ENCODE results near the gene MRPL43.

DNA sequence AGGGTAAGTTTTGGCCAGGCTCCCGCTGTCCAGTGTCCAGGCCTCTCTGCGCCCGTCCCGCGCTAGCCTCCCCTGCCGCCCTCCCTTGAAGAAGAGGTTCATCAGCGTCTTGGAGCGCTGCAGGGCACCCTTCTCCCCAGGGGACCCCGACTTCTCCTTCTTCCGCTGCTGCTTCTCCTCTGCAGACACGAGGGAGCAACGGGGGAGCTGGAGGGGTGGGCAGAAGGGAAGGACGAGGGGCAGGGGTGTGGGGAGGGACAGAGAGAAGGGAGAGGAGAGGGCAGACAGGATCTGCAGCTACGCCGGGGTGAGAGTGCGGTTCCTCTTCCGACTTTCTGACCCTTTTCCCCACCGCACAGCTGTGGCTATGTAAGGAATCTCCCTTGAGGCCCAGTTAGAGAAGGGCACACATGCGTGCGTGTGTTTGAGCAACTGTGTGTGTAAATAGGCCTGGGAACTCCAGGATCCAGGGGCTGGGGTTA is 30.9 kb upstream of the MRPL43 start:
- TF ChIP-seq, protein P1, sequence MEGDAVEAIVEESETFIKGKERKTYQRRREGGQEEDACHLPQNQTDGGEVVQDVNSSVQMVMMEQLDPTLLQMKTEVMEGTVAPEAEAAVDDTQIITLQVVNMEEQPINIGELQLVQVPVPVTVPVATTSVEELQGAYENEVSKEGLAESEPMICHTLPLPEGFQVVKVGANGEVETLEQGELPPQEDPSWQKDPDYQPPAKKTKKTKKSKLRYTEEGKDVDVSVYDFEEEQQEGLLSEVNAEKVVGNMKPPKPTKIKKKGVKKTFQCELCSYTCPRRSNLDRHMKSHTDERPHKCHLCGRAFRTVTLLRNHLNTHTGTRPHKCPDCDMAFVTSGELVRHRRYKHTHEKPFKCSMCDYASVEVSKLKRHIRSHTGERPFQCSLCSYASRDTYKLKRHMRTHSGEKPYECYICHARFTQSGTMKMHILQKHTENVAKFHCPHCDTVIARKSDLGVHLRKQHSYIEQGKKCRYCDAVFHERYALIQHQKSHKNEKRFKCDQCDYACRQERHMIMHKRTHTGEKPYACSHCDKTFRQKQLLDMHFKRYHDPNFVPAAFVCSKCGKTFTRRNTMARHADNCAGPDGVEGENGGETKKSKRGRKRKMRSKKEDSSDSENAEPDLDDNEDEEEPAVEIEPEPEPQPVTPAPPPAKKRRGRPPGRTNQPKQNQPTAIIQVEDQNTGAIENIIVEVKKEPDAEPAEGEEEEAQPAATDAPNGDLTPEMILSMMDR (IDR thresholded peaks at IDR 0.05), result no peak
- TF ChIP-seq POLR2A (IDR thresholded peaks at IDR 0.05), result no peak
- no peak for TF ChIP-seq EP300 (IDR thresholded peaks at IDR 0.05)

Data from suprapubic skin (tissue), 3 donors.